CD14-positive monocyte (primary cell): ENCODE measurements around the gene EPB41L4B. TPM values are rescaled to one million over a fixed set of nuclear protein-coding genes. Genes with fewer than 3 reads are reported as not detected.

Experiments
- DNase-seq, 3 donors: peaks; one replicate each; pipeline ENCODE4 v3.0.0-alpha.2; 2011 to 2022
- H2AFZ ChIP-seq: 2 replicates; pipeline ENCODE4 v1.6.0; 2012; ENCODE audit warnings: mild to moderate bottlenecking, low read depth, low read length, inconsistent platforms; ENCODE audit not compliant: insufficient read depth, poor library complexity, severe bottlenecking
- H3K27ac ChIP-seq, 2 donors: 1 replicate in 1 of 2; 2 replicates in 1 of 2; pipeline ENCODE4 v1.5.1; 2012 to 2013; ENCODE audit warnings: low read length in 2 of 2, control low read depth in 1 of 2, inconsistent platforms in 1 of 2, low read depth in 1 of 2, mild to moderate bottlenecking in 1 of 2
- H3K27me3 ChIP-seq, 2 donors: one replicate each; pipeline versions ENCODE4 v1.6.0 to v1.6.1; 2011 to 2013; ENCODE audit warnings: low read length in 2 of 2; ENCODE audit not compliant: control insufficient read depth in 2 of 2, insufficient read depth in 2 of 2
- H3K36me3 ChIP-seq, 2 donors: replicated peaks in 1 of 2; 1 replicate in 1 of 2; 2 replicates in 1 of 2; pipeline versions ENCODE4 v1.5.1 to v1.6.1; 2012 to 2013; ENCODE audit warnings: low read length in 2 of 2, control low read depth in 1 of 2, inconsistent platforms in 1 of 2, mild to moderate bottlenecking in 1 of 2; ENCODE audit not compliant: insufficient read depth in 2 of 2, control insufficient read depth in 1 of 2
- H3K4me1 ChIP-seq, 2 donors: 1 replicate in 1 of 2; 2 replicates in 1 of 2; pipeline versions ENCODE4 v1.5.1 to v1.6.1; 2012 to 2013; ENCODE audit warnings: low read length in 2 of 2, control low read depth in 1 of 2, inconsistent platforms in 1 of 2, mild to moderate bottlenecking in 1 of 2, moderate library complexity in 1 of 2; ENCODE audit not compliant: insufficient read depth in 2 of 2, control insufficient read depth in 1 of 2
- H3K4me2 ChIP-seq: replicated peaks from 2 replicates; pipeline ENCODE3; 2012; ENCODE audit warnings: low read length, moderate library complexity, mild to moderate bottlenecking; ENCODE audit not compliant: poor library complexity, severe bottlenecking; ENCODE audit errors: extremely low read depth
- H3K4me3 ChIP-seq, 3 experiments: fragments of 200-600 bp in 1 of 3; sonication (generic) in 1 of 3; replicated peaks in 1 of 3; 1 replicate in 2 of 3; 2 replicates in 1 of 3; pipeline ENCODE4 v1.5.1; 2011 to 2013; ENCODE audit warnings: low read length in 3 of 3, mild to moderate bottlenecking in 3 of 3, control low read depth in 2 of 3, low read depth in 2 of 3, inconsistent platforms in 1 of 3, moderate library complexity in 1 of 3
- H3K79me2 ChIP-seq: 2 replicates; pipeline ENCODE4 v1.6.0; 2012; ENCODE audit warnings: mild to moderate bottlenecking, control low read depth, inconsistent platforms, low read length, moderate library complexity; ENCODE audit not compliant: insufficient read depth
- H3K9ac ChIP-seq: 2 replicates; pipeline ENCODE4 v1.6.0; 2017; ENCODE audit warnings: low read length, mild to moderate bottlenecking; ENCODE audit not compliant: insufficient read depth, poor library complexity, severe bottlenecking
- H3K9me3 ChIP-seq, 2 donors: replicated peaks in 1 of 2; 1 replicate in 1 of 2; 2 replicates in 1 of 2; pipeline versions ENCODE4 v1.5.1 to v1.6.1; 2012 to 2013; ENCODE audit warnings: low read length in 2 of 2, control low read depth in 1 of 2; ENCODE audit not compliant: control insufficient read depth in 1 of 2, insufficient read depth in 1 of 2
- H4K20me1 ChIP-seq: 2 replicates; pipeline ENCODE4 v1.6.0; 2012; ENCODE audit warnings: mild to moderate bottlenecking, low read length, control low read depth, moderate library complexity; ENCODE audit not compliant: insufficient read depth
- H3K27ac Mint-ChIP-seq, 7 donors: one replicate each; pipeline ENCODE4 v1.8.0; 2020; ENCODE audit warnings: mild to moderate bottlenecking in 7 of 7, mixed read lengths in 7 of 7, moderate library complexity in 6 of 7, inconsistent platforms in 2 of 7
- H3K27me3 Mint-ChIP-seq, 3 donors: one replicate each; pipeline ENCODE4 v1.8.0; 2021 to 2022; ENCODE audit warnings: low read depth in 3 of 3, mild to moderate bottlenecking in 3 of 3, mixed read lengths in 3 of 3, moderate library complexity in 3 of 3, inconsistent platforms in 1 of 3
- H3K36me3 Mint-ChIP-seq, 2 donors: one replicate each; pipeline ENCODE4 v1.8.0; 2020; ENCODE audit warnings: mixed read lengths in 2 of 2, inconsistent platforms in 1 of 2, mild to moderate bottlenecking in 1 of 2
- H3K4me1 Mint-ChIP-seq: one replicate; pipeline ENCODE4 v1.8.0; 2020; ENCODE audit warnings: mild to moderate bottlenecking, mixed read lengths
- H3K4me3 Mint-ChIP-seq, 2 donors: one replicate each; pipeline ENCODE4 v1.8.0; 2020; ENCODE audit warnings: mild to moderate bottlenecking in 2 of 2, mixed read lengths in 2 of 2, moderate library complexity in 1 of 2
- H3K9me3 Mint-ChIP-seq, 7 donors: one replicate each; pipeline ENCODE4 v1.8.0; 2020 to 2022; ENCODE audit warnings: mixed read lengths in 7 of 7, mild to moderate bottlenecking in 6 of 7, moderate library complexity in 6 of 7, inconsistent platforms in 2 of 7
- CTCF ChIP-seq: fragments of 200-600 bp; IDR thresholded peaks from one replicate; pipeline ENCODE4 v1.8.0; 2022; ENCODE audit warnings: antibody characterized with exemption, mild to moderate bottlenecking
- WGBS: methylation state at CpG from one replicate; pipeline ENCODE4 v1.1.5; 2013; ENCODE audit warnings: missing lambda C conversion rate; ENCODE audit not compliant: insufficient coverage; 5-methylcytosine and 5-hydroxymethylcytosine counted together
- intact Hi-C, 2 donors: fragments of 100-400 bp; cut with micrococcal nuclease; formaldehyde crosslinking; loops; one replicate each; pipeline versions ENCODE4 v1.15.0 to v1.15.1; 2023
- polyA plus RNA-seq, 3 donors: library from polyadenylated mRNA; depleted of rRNA in 1 of 3; unstranded in 2 of 3; stranded (reverse) in 1 of 3; fragments of 300-500 nt in 2 of 3; fragments of >200 nt in 1 of 3; fragmentation: Illumina TruSeq in 2 of 3; gene quantifications; 1 replicate in 2 of 3; 2 replicates in 1 of 3; pipeline ENCODE4 v1.2.3, GENCODE V29; 2012 to 2021

EPB41L4B gene
- polyA plus RNA-seq, 3 donors = not detected

- no peak overlapping the region for H3K27ac ChIP-seq
- no peaks in the 10 kb centered on the region for H4K20me1 ChIP-seq
- WGBS = 89% methylated on average over 1 of the region's 2 CpGs
- Mint-ChIP-seq H3K4me3 (no peak overlapping the region), H3K27me3 (peaks cover 14 to 33% (median 21%) of the 10 kb centered on the region in 3 donors), H3K36me3 (no peaks in the 10 kb centered on the region), H3K27ac (no peak overlapping the region), H3K9me3 (peaks cover 0 to 2% (median 0%) of the 10 kb centered on the region in 7 donors), H3K4me1 (no peaks in the 10 kb centered on the region)
- no peak overlapping the region for H2AFZ ChIP-seq
- no peak for TF ChIP-seq CTCF
- no peaks in the 10 kb centered on the region for H3K79me2 ChIP-seq
- intact Hi-C loops = no loop called here
- DNase-seq = no peak
- H3K4me2 ChIP-seq = no peak overlapping the region
- H3K9me3 ChIP-seq = no peaks in the 10 kb centered on the region
- no peaks in the 10 kb centered on the region for H3K27me3 ChIP-seq
- no peaks in the 10 kb centered on the region for H3K36me3 ChIP-seq
- no peak overlapping the region for H3K9ac ChIP-seq
- H3K4me1 ChIP-seq = no peaks in the 10 kb centered on the region
- H3K4me3 ChIP-seq = no peak overlapping the region
Observed at GRCh38 chr9:109303900-109304299, 17.0 kb downstream of the EPB41L4B start.

- Histone ChIP-seq H3K36me3 (no peaks in the 10 kb centered on the region), H2AFZ (no peak overlapping the region), H3K4me1 (no peaks in the 10 kb centered on the region), H3K4me2 (no peak overlapping the region), H3K79me2 (no peaks in the 10 kb centered on the region), H3K9me3 (no peaks in the 10 kb centered on the region), H3K27me3 (no peaks in the 10 kb centered on the region), H3K27ac (no peak overlapping the region), H3K9ac (no peak overlapping the region), H4K20me1 (no peaks in the 10 kb centered on the region), H3K4me3 (no peak overlapping the region)
- no peak for TF ChIP-seq CTCF
- H3K4me3 Mint-ChIP-seq = no peak overlapping the region
- peaks cover 0 to 2% (median 0%) of the 10 kb centered on the region in 7 donors for H3K9me3 Mint-ChIP-seq
- H3K36me3 Mint-ChIP-seq = no peaks in the 10 kb centered on the region
- intact Hi-C loops = no loop called here
- H3K4me1 Mint-ChIP-seq = no peaks in the 10 kb centered on the region
- no peak for DNase-seq
- WGBS = 100% methylated on average over 5 of the region's 5 CpGs
- H3K27ac Mint-ChIP-seq = no peak overlapping the region
- H3K27me3 Mint-ChIP-seq = peaks cover 18 to 26% (median 20%) of the 10 kb centered on the region in 3 donors
Observed at GRCh38 chr9:109302606-109303005, 18.3 kb downstream of the EPB41L4B start.
